WTC11 (cell line): ENCODE results near the gene OAS1. TPM values are rescaled to one million over a fixed set of nuclear protein-coding genes. Genes with fewer than 3 reads are reported as not detected.

Experiments used
- ATAC-seq: fragments of 200-7000 bp; cut with Tn5 transposase; 2 replicates; pipeline ENCODE4 v1.10.0; 2021; ENCODE audit warnings: mild to moderate bottlenecking, moderate library complexity
- CTCF ChIA-PET: fragments of 300-600 bp; sonication (Branson Sonifier 250); formaldehyde crosslinking; loops from one replicate; lab custom pipeline; 2021; ENCODE audit warnings: antibody characterized with exemption; lab: Charles Lee
- POLR2A ChIA-PET: fragments of 350-600 bp; sonication (Branson Sonifier 250); formaldehyde crosslinking; loops from one replicate; lab custom pipeline; 2021; ENCODE audit warnings: antibody characterized with exemption; lab: Charles Lee
- DNase-seq: peaks from one replicate; pipeline ENCODE4 v3.0.0; 2021; ENCODE audit warnings: low spot score
- H3K27ac Mint-ChIP-seq: 2 replicates; pipeline ENCODE4 v1.8.0; 2021; ENCODE audit warnings: mixed read lengths
- H3K27me3 Mint-ChIP-seq: 2 replicates; pipeline ENCODE4 v1.8.0; 2021; ENCODE audit warnings: low read depth, mild to moderate bottlenecking, moderate library complexity, mixed read lengths
- H3K36me3 Mint-ChIP-seq: 2 replicates; pipeline ENCODE4 v1.8.0; 2021; ENCODE audit warnings: mixed read lengths
- H3K4me1 Mint-ChIP-seq: 2 replicates; pipeline ENCODE4 v1.8.0; 2022; ENCODE audit warnings: mixed read lengths
- H3K4me3 Mint-ChIP-seq: 2 replicates; pipeline ENCODE4 v1.8.0; 2021; ENCODE audit warnings: mild to moderate bottlenecking, moderate library complexity, mixed read lengths
- H3K9me3 Mint-ChIP-seq: 2 replicates; pipeline ENCODE4 v1.8.0; 2021; ENCODE audit warnings: mixed read lengths
- ATF2 ChIP-seq: sonication (generic); formaldehyde crosslinking; IDR thresholded peaks from 2 replicates; pipeline ENCODE4 v1.8.1; 2022; ENCODE audit warnings: low read depth, missing genetic modification reagents, borderline replicate concordance
- CREM ChIP-seq: sonication (generic); formaldehyde crosslinking; IDR thresholded peaks from 2 replicates; pipeline ENCODE4 v1.8.1; 2022; ENCODE audit warnings: mild to moderate bottlenecking, missing genetic modification reagents, moderate library complexity
- E2F1 ChIP-seq: sonication (generic); formaldehyde crosslinking; IDR thresholded peaks from 2 replicates; pipeline ENCODE4 v1.8.0; 2022; ENCODE audit warnings: mild to moderate bottlenecking, missing genetic modification reagents
- ELF4 ChIP-seq: sonication (generic); formaldehyde crosslinking; IDR thresholded peaks from 2 replicates; pipeline ENCODE4 v1.8.1; 2022; ENCODE audit warnings: low read depth, mild to moderate bottlenecking, moderate library complexity, missing genetic modification reagents
- EMX1 ChIP-seq: fragments of 250-450 bp; sonication (Bioruptor Pico); IDR thresholded peaks from 2 replicates; pipeline ENCODE4 v1.8.0; 2021; ENCODE audit warnings: mild to moderate bottlenecking
- ERG ChIP-seq: fragments of 250-450 bp; sonication (Bioruptor Pico); IDR thresholded peaks from 2 replicates; pipeline ENCODE4 v1.8.0; 2021; ENCODE audit warnings: mild to moderate bottlenecking
- FOXP4 ChIP-seq: sonication (generic); formaldehyde crosslinking; IDR thresholded peaks from 2 replicates; pipeline ENCODE4 v1.8.0; 2022; ENCODE audit warnings: mild to moderate bottlenecking, missing genetic modification reagents
- GABPB1 ChIP-seq: sonication (generic); formaldehyde crosslinking; IDR thresholded peaks from 2 replicates; pipeline ENCODE4 v1.8.1; 2023; ENCODE audit warnings: mild to moderate bottlenecking, missing genetic modification reagents
- HMGA2 ChIP-seq: fragments of 250-450 bp; sonication (Bioruptor Pico); IDR thresholded peaks from 2 replicates; pipeline ENCODE4 v1.4.0; 2021; ENCODE audit warnings: mild to moderate bottlenecking, moderate library complexity
- IRF2 ChIP-seq: sonication (generic); formaldehyde crosslinking; IDR thresholded peaks from 2 replicates; pipeline ENCODE4 v1.8.0; 2022; ENCODE audit warnings: low read depth, missing genetic modification reagents, borderline replicate concordance
- MLX ChIP-seq: sonication (generic); formaldehyde crosslinking; IDR thresholded peaks from 2 replicates; pipeline ENCODE4 v1.8.1; 2023; ENCODE audit warnings: mild to moderate bottlenecking, missing genetic modification reagents, moderate library complexity
- MXD4 ChIP-seq: fragments of 250-450 bp; sonication (Bioruptor Pico); IDR thresholded peaks from 2 replicates; pipeline ENCODE4 v1.8.0; 2021; ENCODE audit warnings: mild to moderate bottlenecking, moderate library complexity, borderline replicate concordance
- NFE2L1 ChIP-seq: sonication (generic); formaldehyde crosslinking; IDR thresholded peaks from 2 replicates; pipeline ENCODE4 v1.8.1; 2023; ENCODE audit warnings: missing genetic modification reagents
- NR1H2 ChIP-seq: sonication (generic); formaldehyde crosslinking; IDR thresholded peaks from 2 replicates; pipeline ENCODE4 v1.9.0; 2021; ENCODE audit warnings: mild to moderate bottlenecking, moderate library complexity, missing genetic modification reagents
- SMAD4 ChIP-seq: sonication (generic); formaldehyde crosslinking; IDR thresholded peaks from 2 replicates; pipeline ENCODE4 v1.8.0; 2022; ENCODE audit warnings: mild to moderate bottlenecking, missing genetic modification reagents
- SP1 ChIP-seq: sonication (generic); formaldehyde crosslinking; conservative IDR thresholded peaks from 2 replicates; pipeline ENCODE4 v1.8.1; 2022; ENCODE audit warnings: missing genetic modification reagents
- TEAD4 ChIP-seq: sonication (generic); formaldehyde crosslinking; IDR thresholded peaks from 2 replicates; pipeline ENCODE4 v1.8.0; 2022; ENCODE audit warnings: mild to moderate bottlenecking, missing genetic modification reagents
- TP53 ChIP-seq: sonication (generic); formaldehyde crosslinking; IDR thresholded peaks from 2 replicates; pipeline ENCODE4 v1.8.1; 2023; ENCODE audit warnings: mild to moderate bottlenecking, missing genetic modification reagents
- ZNF219 ChIP-seq: sonication (generic); formaldehyde crosslinking; IDR thresholded peaks from 2 replicates; pipeline ENCODE4 v1.8.0; 2023; ENCODE audit warnings: missing genetic modification reagents, mild to moderate bottlenecking, borderline replicate concordance
- ZNF671 ChIP-seq: fragments of 250-450 bp; sonication (Bioruptor Pico); IDR thresholded peaks from 2 replicates; pipeline ENCODE4 v1.8.0; 2021; ENCODE audit warnings: mild to moderate bottlenecking
- total RNA-seq: library from RNA; stranded (reverse); gene quantifications from 3 replicates; pipeline ENCODE4 v1.2.3, GENCODE V29; 2021

Gene OAS1
- total RNA-seq, 1 experiment from 2014 or later: 0.24 TPM

- no peak for TF ChIP-seq E2F1 (CRISPR knock-in tag)
- no peak for TF ChIP-seq IRF2 (CRISPR knock-in tag)
These were observed 1.8 kb downstream of the OAS1 start (continued) for GRCh38 chr12:112908548-112908947.

- Mint-ChIP-seq H3K27me3 (peaks cover 8% of the 10 kb centered on the region), H3K4me1 (peaks cover 11% of the 10 kb centered on the region), H3K27ac (no peak overlapping the region), H3K9me3 (peaks cover 26% of the 10 kb centered on the region), H3K4me3 (no peak overlapping the region), H3K36me3 (peaks cover 15% of the 10 kb centered on the region)
- POLR2A ChIA-PET: no interaction called here
- no peak for DNase-seq
- CTCF ChIA-PET: no interaction called here
- no peak for ATAC-seq
- TF ChIP-seq TP53 (CRISPR knock-in tag) (no peak), ERG (CRISPR knock-in tag) (no peak), MLX (CRISPR knock-in tag) (no peak), GABPB1 (CRISPR knock-in tag) (no peak), ZNF219 (CRISPR knock-in tag) (no peak), SP1 (CRISPR knock-in tag) (no peak), NR1H2 (CRISPR knock-in tag) (no peak), ELF4 (CRISPR knock-in tag) (no peak), MXD4 (no peak), ATF2 (no peak), FOXP4 (CRISPR knock-in tag) (no peak), ZNF671 (CRISPR knock-in tag) (no peak), CREM (no peak), TEAD4 (CRISPR knock-in tag) (no peak), HMGA2 (CRISPR knock-in tag) (no peak), NFE2L1 (CRISPR knock-in tag) (no peak), SMAD4 (CRISPR knock-in tag) (no peak), EMX1 (CRISPR knock-in tag) (no peak)
- TF ChIP-seq, all 79 proteins: peak for 0
These were observed 2.9 kb downstream of the OAS1 start for GRCh38 chr12:112909693-112910092.
